Activated T-cell treated with anti-CD3 and anti-CD28 coated beads, Interleukin-2, amount 50 U/mL, for 4 hours (primary cell): Measurements from ENCODE around the gene EHMT1. TPM values are rescaled to one million over a fixed set of nuclear protein-coding genes. Genes with fewer than 3 reads are reported as not detected.
"Not testable (repeated sequence)": the region's sequence is repeated elsewhere in the genome, so short reads cannot be mapped to it uniquely, and the experiment has no call there.

Source experiments
- ATAC-seq, 2 donors: fragments of 200-7000 bp; cut with Tn5 transposase; one replicate each; pipeline ENCODE4 v1.10.0; 2021
- DNase-seq: peaks from one replicate; pipeline ENCODE4 v3.0.0-alpha.2; 2020
- H3K27me3 Mint-ChIP-seq: one replicate; pipeline ENCODE4 v1.8.0; 2021; ENCODE audit warnings: low read depth, mixed read lengths
- H3K36me3 Mint-ChIP-seq: one replicate; pipeline ENCODE4 v1.8.0; 2022; ENCODE audit warnings: mixed read lengths; ENCODE audit not compliant: insufficient read depth
- H3K4me1 Mint-ChIP-seq: one replicate; pipeline ENCODE4 v1.8.0; 2021; ENCODE audit warnings: low read depth, mixed read lengths
- H3K4me3 Mint-ChIP-seq: one replicate; pipeline ENCODE4 v1.8.0; 2021; ENCODE audit warnings: mild to moderate bottlenecking, moderate library complexity, mixed read lengths
- H3K9me3 Mint-ChIP-seq: one replicate; pipeline ENCODE4 v1.8.0; 2021; ENCODE audit warnings: mixed read lengths
- total RNA-seq, 3 donors: library from RNA; stranded (reverse); gene quantifications; one replicate each; pipeline ENCODE4 v1.2.1, GENCODE V29; 2021

The EHMT1 gene
- total RNA-seq, 3 donors from 2014 or later = 76.6 to 79.1 (median 78.1) TPM

GRCh38 chr9:137734181-137734580 lies 115.4 kb downstream of the EHMT1 start:
- H3K36me3 Mint-ChIP-seq = peaks cover 60% of the 10 kb centered on the region
- H3K9me3 Mint-ChIP-seq = peaks cover 16% of the 10 kb centered on the region
- no peaks in the 10 kb centered on the region for H3K27me3 Mint-ChIP-seq
- peaks cover 11% of the 10 kb centered on the region for H3K4me1 Mint-ChIP-seq
- no peak overlapping the region for H3K4me3 Mint-ChIP-seq
- DNase-seq = no peak
- ATAC-seq = no peak

DNA sequence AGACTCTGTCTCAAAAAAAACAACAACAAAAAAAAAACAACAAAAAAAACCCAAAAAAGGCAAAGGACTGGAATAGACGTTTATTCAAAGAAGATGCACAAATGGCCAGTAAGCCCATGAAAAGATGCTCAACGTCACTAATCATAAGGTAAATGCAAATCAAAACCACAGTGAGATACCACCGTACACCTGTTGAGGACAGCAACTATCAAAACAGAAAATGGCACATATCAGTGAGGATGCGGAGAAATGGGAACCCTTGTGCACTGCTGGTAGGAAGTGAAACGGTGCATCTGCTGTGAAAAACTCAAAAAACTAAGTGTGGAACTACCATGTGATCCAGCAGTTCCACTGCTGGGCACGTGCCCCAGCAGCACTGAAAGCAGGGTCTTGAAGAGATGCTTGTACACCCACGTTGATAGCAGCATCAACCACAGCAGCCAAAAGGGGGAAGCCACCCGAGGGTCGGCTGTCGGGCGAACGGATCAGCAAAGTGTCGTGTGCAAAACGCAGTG lies 119.4 kb downstream of the EHMT1 start:
- not testable (repeated sequence) for H3K27me3 Mint-ChIP-seq, H3K4me3 Mint-ChIP-seq, DNase-seq, ATAC-seq
- Mint-ChIP-seq H3K36me3 (peaks cover 43% of the 10 kb centered on the region), H3K4me1 (peaks cover 11% of the 10 kb centered on the region), H3K9me3 (peaks cover 12% of the 10 kb centered on the region)

DNA sequence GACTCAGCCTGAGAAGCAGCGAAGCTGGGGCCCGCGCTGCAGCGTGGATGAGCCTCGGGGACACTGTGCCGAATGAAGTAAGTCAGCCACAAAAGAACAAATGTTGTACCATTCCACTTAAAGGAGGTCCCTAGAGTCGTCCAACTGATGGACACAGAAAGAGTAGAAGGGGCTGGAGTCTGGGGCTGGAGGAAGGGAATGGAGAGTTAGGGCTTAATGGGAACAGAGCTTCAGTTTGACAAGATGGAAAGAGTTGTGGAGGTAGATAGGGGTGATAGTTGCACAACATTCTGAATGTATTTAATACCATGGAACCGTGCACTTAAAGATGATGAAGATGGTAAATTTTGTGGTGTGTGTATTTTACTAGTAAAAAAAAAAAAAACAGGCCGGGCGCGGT lies 119.9 kb downstream of the EHMT1 start:
- no peak overlapping the region for H3K4me3 Mint-ChIP-seq
- peaks cover 12% of the 10 kb centered on the region for H3K4me1 Mint-ChIP-seq
- ATAC-seq (no peak), DNase-seq (no peak)
- no peaks in the 10 kb centered on the region for H3K27me3 Mint-ChIP-seq
- peaks cover 9% of the 10 kb centered on the region for H3K9me3 Mint-ChIP-seq
- peaks cover 42% of the 10 kb centered on the region for H3K36me3 Mint-ChIP-seq

- peaks cover 17% of the 10 kb centered on the region for H3K4me1 Mint-ChIP-seq
- ATAC-seq = no peak
- peaks cover 38% of the 10 kb centered on the region for H3K36me3 Mint-ChIP-seq
- no peaks in the 10 kb centered on the region for H3K27me3 Mint-ChIP-seq
- DNase-seq = no peak
- no peaks in the 10 kb centered on the region for H3K9me3 Mint-ChIP-seq
- no peak overlapping the region for H3K4me3 Mint-ChIP-seq
Observed at GRCh38 chr9:137739371-137740309, 120.8 kb downstream of the EHMT1 start.

DNA sequence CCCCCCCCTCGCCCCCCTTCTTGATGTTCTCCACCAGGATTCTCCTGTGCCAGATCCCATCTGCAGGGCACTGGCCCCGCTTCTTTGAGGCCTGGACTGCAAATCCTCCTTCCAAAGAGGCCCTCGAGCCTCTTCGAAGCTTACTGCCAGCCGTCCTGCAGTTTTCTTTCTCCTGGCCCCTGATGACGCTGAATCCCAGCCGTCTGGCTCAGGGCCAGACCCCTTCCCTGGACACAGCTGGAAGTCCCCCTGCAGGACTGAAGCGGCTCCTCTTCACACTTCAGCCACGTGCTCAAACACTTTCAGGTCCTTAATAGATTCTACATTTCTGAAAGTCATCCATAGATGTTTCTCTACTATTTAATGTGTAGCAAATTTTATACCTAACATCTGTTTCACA lies 121.5 kb downstream of the EHMT1 start:
- H3K27me3 Mint-ChIP-seq = no peaks in the 10 kb centered on the region
- H3K4me3 Mint-ChIP-seq = no peak overlapping the region
- no peaks in the 10 kb centered on the region for H3K9me3 Mint-ChIP-seq
- DNase-seq (no peak), ATAC-seq (no peak)
- H3K36me3 Mint-ChIP-seq = peaks cover 33% of the 10 kb centered on the region
- peaks cover 22% of the 10 kb centered on the region for H3K4me1 Mint-ChIP-seq

GRCh38 chr9:137741330-137741729 lies 122.5 kb downstream of the EHMT1 start:
- H3K4me3 Mint-ChIP-seq = no peak overlapping the region

GRCh38 chr9:137742698-137743097 lies 123.9 kb downstream of the EHMT1 start:
- DNase-seq (no peak), ATAC-seq (no peak)
- peaks cover 27% of the 10 kb centered on the region for H3K4me1 Mint-ChIP-seq
- no peak overlapping the region for H3K4me3 Mint-ChIP-seq
- no peaks in the 10 kb centered on the region for H3K27me3 Mint-ChIP-seq
- peaks cover 36% of the 10 kb centered on the region for H3K36me3 Mint-ChIP-seq
- H3K9me3 Mint-ChIP-seq = no peaks in the 10 kb centered on the region

More at GRCh38 chr9:137741330-137741729, 122.5 kb downstream of the EHMT1 start:
- DNase-seq (no peak), ATAC-seq (no peak)
- no peaks in the 10 kb centered on the region for H3K27me3 Mint-ChIP-seq
- H3K4me1 Mint-ChIP-seq = peaks cover 27% of the 10 kb centered on the region
- no peaks in the 10 kb centered on the region for H3K9me3 Mint-ChIP-seq
- peaks cover 30% of the 10 kb centered on the region for H3K36me3 Mint-ChIP-seq

DNA sequence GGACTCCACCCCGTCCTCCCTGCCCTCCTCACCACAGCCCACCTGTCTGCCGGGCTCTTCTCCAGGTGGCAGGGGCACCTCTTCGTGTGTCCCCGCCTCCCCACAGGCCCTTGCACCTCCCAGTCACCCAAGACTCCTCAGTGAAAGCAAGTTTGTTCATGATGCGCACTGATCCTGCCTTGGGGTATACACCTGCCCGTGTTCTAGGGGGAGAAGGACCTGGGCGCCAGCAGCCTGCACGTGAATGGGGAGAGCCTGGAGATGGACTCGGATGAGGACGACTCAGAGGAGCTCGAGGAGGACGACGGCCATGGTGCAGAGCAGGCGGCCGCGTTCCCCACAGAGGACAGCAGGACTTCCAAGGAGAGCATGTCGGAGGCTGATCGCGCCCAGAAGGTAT lies 124.9 kb downstream of the EHMT1 start:
- DNase-seq = no peak
- Mint-ChIP-seq H3K4me1 (peaks cover 22% of the 10 kb centered on the region), H3K27me3 (no peaks in the 10 kb centered on the region), H3K9me3 (no peaks in the 10 kb centered on the region), H3K4me3 (no peak overlapping the region), H3K36me3 (peaks cover 32% of the 10 kb centered on the region)
- ATAC-seq = no peak

- no peak for DNase-seq
- peaks cover 20% of the 10 kb centered on the region for H3K4me1 Mint-ChIP-seq
- no peaks in the 10 kb centered on the region for H3K27me3 Mint-ChIP-seq
- no peaks in the 10 kb centered on the region for H3K9me3 Mint-ChIP-seq
- no peak for ATAC-seq
- no peak overlapping the region for H3K4me3 Mint-ChIP-seq
- H3K36me3 Mint-ChIP-seq = peaks cover 33% of the 10 kb centered on the region
Observed at GRCh38 chr9:137744632-137745183, 125.9 kb downstream of the EHMT1 start.

GRCh38 chr9:137745541-137745991 lies 126.8 kb downstream of the EHMT1 start:
- ATAC-seq = peak; percentile 37 to 50
- no peak overlapping the region for H3K4me3 Mint-ChIP-seq
- peaks cover 18% of the 10 kb centered on the region for H3K4me1 Mint-ChIP-seq
- no peaks in the 10 kb centered on the region for H3K27me3 Mint-ChIP-seq
- DNase-seq = no peak
- no peaks in the 10 kb centered on the region for H3K9me3 Mint-ChIP-seq
- H3K36me3 Mint-ChIP-seq = peaks cover 32% of the 10 kb centered on the region

DNA sequence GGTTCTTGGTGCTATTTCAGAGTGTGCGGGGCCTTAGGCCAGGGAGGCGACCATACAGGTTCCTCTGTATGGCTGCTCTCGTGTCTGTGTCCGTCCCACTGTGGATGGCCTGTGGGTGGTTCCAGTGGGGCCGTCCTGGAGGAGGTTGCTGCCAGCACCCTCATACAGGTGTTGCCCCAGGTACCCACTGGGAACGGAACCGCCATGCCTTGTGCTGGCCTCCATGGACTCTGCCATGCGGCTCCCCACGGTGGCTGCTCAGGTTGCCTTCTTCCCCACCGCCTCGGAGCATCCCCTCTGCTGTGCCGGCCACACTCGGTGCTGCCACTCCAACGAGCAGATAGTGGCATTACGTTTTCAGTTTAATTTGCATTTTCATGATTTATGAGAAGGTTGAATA lies 129.5 kb downstream of the EHMT1 start:
- H3K36me3 Mint-ChIP-seq = peaks cover 34% of the 10 kb centered on the region

GRCh38 chr9:137748741-137749140 lies 129.9 kb downstream of the EHMT1 start:
- ATAC-seq (no peak), DNase-seq (no peak)
- Mint-ChIP-seq H3K27me3 (no peaks in the 10 kb centered on the region), H3K4me3 (no peak overlapping the region), H3K4me1 (peaks cover 19% of the 10 kb centered on the region), H3K9me3 (no peaks in the 10 kb centered on the region), H3K36me3 (peaks cover 33% of the 10 kb centered on the region)

More for the DNA sequence above, 129.5 kb downstream of the EHMT1 start:
- Mint-ChIP-seq H3K4me1 (peaks cover 20% of the 10 kb centered on the region), H3K4me3 (no peak overlapping the region), H3K27me3 (no peaks in the 10 kb centered on the region), H3K9me3 (no peaks in the 10 kb centered on the region)
- ATAC-seq = no peak
- no peak for DNase-seq

- H3K27me3 Mint-ChIP-seq = no peaks in the 10 kb centered on the region
Observed at GRCh38 chr9:137749511-137749910, 130.7 kb downstream of the EHMT1 start.

DNA sequence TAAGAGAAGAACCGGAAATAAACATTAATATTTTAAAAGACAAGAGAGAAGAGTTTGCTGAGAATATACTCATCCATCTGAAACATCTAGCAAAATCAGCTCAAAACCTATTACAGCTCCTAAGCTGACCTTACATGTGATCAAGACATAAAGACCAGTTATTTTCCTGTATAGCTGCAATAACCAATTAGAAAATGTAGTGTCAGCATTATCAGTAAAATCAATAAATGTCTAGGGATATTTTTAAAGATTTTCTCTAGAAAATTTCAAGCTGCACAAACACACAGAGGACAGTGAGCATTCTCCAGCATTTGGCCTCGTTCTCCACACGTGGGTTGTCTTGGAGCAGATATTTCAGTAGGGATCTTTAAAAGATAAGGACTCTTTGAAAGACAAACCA lies 131.2 kb downstream of the EHMT1 start:
- Mint-ChIP-seq H3K27me3 (no peaks in the 10 kb centered on the region), H3K9me3 (peaks cover under 1% of the 10 kb centered on the region), H3K4me3 (no peak overlapping the region), H3K36me3 (peaks cover 35% of the 10 kb centered on the region), H3K4me1 (peaks cover 11% of the 10 kb centered on the region)
- ATAC-seq (no peak), DNase-seq (no peak)

More at GRCh38 chr9:137749511-137749910, 130.7 kb downstream of the EHMT1 start:
- ATAC-seq = no peak
- Mint-ChIP-seq H3K36me3 (peaks cover 34% of the 10 kb centered on the region), H3K4me3 (no peak overlapping the region), H3K4me1 (peaks cover 16% of the 10 kb centered on the region), H3K9me3 (no peaks in the 10 kb centered on the region)
- no peak for DNase-seq
